Keratinocyte (primary cell): Measurements from ENCODE around the gene SPATA20. TPM values are rescaled to one million over a fixed set of nuclear protein-coding genes. Genes with fewer than 3 reads are reported as not detected.
A peak's percentile ranks its signal among the peaks of the same experiment; 100 is the strongest.

Experiments
- DNase-seq: peaks from one replicate; pipeline ENCODE4 v3.0.0-alpha.2; 2011; ENCODE audit warnings: low read depth, missing footprints, low spot score
- FAIRE-seq: peaks from 2 replicates; lab custom pipeline; 2011; peaks lifted over from hg19 to GRCh38; lab: Jason Lieb, UNC
- H2AFZ ChIP-seq: 2 replicates; pipeline ENCODE4 v1.6.0; 2012; ENCODE audit warnings: low read length, control low read depth, inconsistent platforms; ENCODE audit not compliant: control insufficient read depth
- H3K27ac ChIP-seq: 2 replicates; pipeline ENCODE4 v1.5.1; 2011; ENCODE audit warnings: low read length; ENCODE audit not compliant: control insufficient read depth, insufficient read depth
- H3K27me3 ChIP-seq: 3 replicates; pipeline ENCODE4 v1.6.0; 2011; ENCODE audit warnings: low read length; ENCODE audit not compliant: control insufficient read depth, insufficient read depth; ENCODE audit errors: extremely low read depth
- H3K36me3 ChIP-seq, 2 experiments: 2 replicates in 1 of 2; 3 replicates in 1 of 2; pipeline ENCODE4 v1.5.1; 2011; ENCODE audit warnings: low read length in 2 of 2, mild to moderate bottlenecking in 1 of 2; ENCODE audit not compliant: control insufficient read depth in 2 of 2, insufficient read depth in 2 of 2; ENCODE audit errors: extremely low read depth in 1 of 2
- H3K4me1 ChIP-seq: 3 replicates; pipeline ENCODE4 v1.5.1; 2011; ENCODE audit warnings: low read length; ENCODE audit not compliant: control insufficient read depth, insufficient read depth; ENCODE audit errors: extremely low read depth
- H3K4me2 ChIP-seq: 3 replicates; pipeline ENCODE4 v1.6.0; 2011; ENCODE audit warnings: low read depth, low read length; ENCODE audit not compliant: control insufficient read depth, insufficient read depth; ENCODE audit errors: extremely low read depth
- H3K4me3 ChIP-seq, 3 experiments: fragments of 200-600 bp in 1 of 3; sonication (generic) in 1 of 3; 2 replicates in 2 of 3; 3 replicates in 1 of 3; pipeline ENCODE4 v1.5.1; 2011 to 2016; ENCODE audit warnings: low read length in 3 of 3, mild to moderate bottlenecking in 3 of 3, control low read depth in 2 of 3, inconsistent platforms in 1 of 3, low read depth in 1 of 3, mixed read lengths in 1 of 3, mixed run types in 1 of 3, moderate library complexity in 1 of 3; ENCODE audit not compliant: control insufficient read depth in 2 of 3, insufficient read depth in 2 of 3; ENCODE audit errors: extremely low read depth in 1 of 3
- H3K79me2 ChIP-seq: 2 replicates; pipeline ENCODE4 v1.6.0; 2012; ENCODE audit warnings: low read length; ENCODE audit not compliant: control insufficient read depth, insufficient read depth
- H3K9ac ChIP-seq: 3 replicates; pipeline ENCODE4 v1.6.0; 2011; ENCODE audit warnings: low read length; ENCODE audit not compliant: control insufficient read depth, insufficient read depth; ENCODE audit errors: extremely low read depth
- H3K9me1 ChIP-seq: 3 replicates; pipeline ENCODE4 v1.6.0; 2011; ENCODE audit warnings: low read length; ENCODE audit not compliant: control insufficient read depth, insufficient read depth; ENCODE audit errors: extremely low read depth
- H3K9me3 ChIP-seq: 2 replicates; pipeline ENCODE4 v1.5.1; 2012; ENCODE audit warnings: low read depth, low read length; ENCODE audit not compliant: control insufficient read depth
- H4K20me1 ChIP-seq: 3 replicates; pipeline ENCODE4 v1.6.0; 2011; ENCODE audit warnings: low read length; ENCODE audit not compliant: control insufficient read depth, insufficient read depth; ENCODE audit errors: extremely low read depth
- EZH2 ChIP-seq: IDR thresholded peaks from one replicate; pipeline ENCODE4 v1.6.1; 2012; ENCODE audit warnings: inconsistent platforms, mild to moderate bottlenecking, low read length, moderate library complexity
- dilution Hi-C: fragments of 300-500 bp; cut with MboI; formaldehyde crosslinking; loops from one replicate; pipeline ENCODE4 v1.7.0; 2020; ENCODE audit warnings: low sequenced_read_pairs; ENCODE audit not compliant: extremely low pct_ligation_motif_present
- polyA plus RNA-seq, 5 experiments: library from polyadenylated mRNA; depleted of rRNA in 3 of 5; stranded (reverse) in 3 of 5; stranded (forward) in 1 of 5; unstranded in 1 of 5; fragments of >200 nt; gene quantifications; 1 replicate in 1 of 5; 2 replicates in 3 of 5; 3 replicates in 1 of 5; pipeline versions ENCODE4 v1.2.1 to v1.2.3, GENCODE V29; 2011 to 2012; ENCODE audit warnings: missing spikeins in 2 of 5, low read depth in 1 of 5, low replicate concordance in 1 of 5
- TF ChIP-seq, protein P1 (sequence below), 3 experiments: IDR thresholded peaks in 1 of 3; conservative IDR thresholded peaks in 1 of 3; optimal IDR thresholded peaks in 1 of 3; 2 replicates in 2 of 3; 3 replicates in 1 of 3; pipeline versions ENCODE3 to v1.5.1; 2011; ENCODE audit warnings: low read length in 3 of 3, mild to moderate bottlenecking in 3 of 3, moderate library complexity in 2 of 3, control low read depth in 1 of 3, inconsistent platforms in 1 of 3; ENCODE audit not compliant: insufficient read depth in 2 of 3; ENCODE audit errors: extremely low read depth in 1 of 3

Gene SPATA20
- polyA plus RNA-seq, 1 donor (not counting 4 experiments of a cell fraction or from before 2014, with no cell fraction given), result 17.2 TPM

DNA sequence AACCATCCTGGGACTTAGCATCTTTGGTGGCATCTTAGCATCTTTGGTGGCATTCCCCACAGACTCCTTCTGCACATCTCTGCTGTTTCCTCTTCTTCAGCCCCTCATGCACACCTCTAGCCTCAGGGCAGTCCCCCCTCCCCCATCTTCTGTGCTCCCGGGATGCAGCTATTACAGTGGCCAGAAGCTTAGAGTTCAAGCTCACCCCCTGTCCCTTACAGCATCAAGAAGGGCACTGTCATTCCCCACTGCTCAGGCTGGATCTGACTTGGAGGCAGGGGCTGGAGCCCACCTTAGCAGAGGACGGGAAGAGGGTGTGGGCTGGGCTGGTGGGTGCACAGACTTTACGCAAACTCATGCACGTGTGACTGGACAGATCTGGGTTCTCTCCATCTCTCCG lies 13.8 kb upstream of the SPATA20 start:
- dilution Hi-C loops, result no loop called here
- Histone ChIP-seq H3K4me2 (peak overlapping the region; percentile 93), H3K36me3 (peaks cover 8 to 25% of the 10 kb centered on the region in 2 experiments), H3K27ac (peak overlapping the region; percentile 71), H4K20me1 (peaks cover 2% of the 10 kb centered on the region), H2AFZ (no peak overlapping the region), H3K9ac (peak overlapping the region; percentile 82), H3K79me2 (peaks cover 59% of the 10 kb centered on the region), H3K9me1 (no peaks in the 10 kb centered on the region), H3K4me3 (peak overlapping the region; percentile 67 to 82 (median 70)), H3K4me1 (peaks cover 45% of the 10 kb centered on the region), H3K27me3 (no peaks in the 10 kb centered on the region), H3K9me3 (no peaks in the 10 kb centered on the region)
- TF ChIP-seq, protein P1, sequence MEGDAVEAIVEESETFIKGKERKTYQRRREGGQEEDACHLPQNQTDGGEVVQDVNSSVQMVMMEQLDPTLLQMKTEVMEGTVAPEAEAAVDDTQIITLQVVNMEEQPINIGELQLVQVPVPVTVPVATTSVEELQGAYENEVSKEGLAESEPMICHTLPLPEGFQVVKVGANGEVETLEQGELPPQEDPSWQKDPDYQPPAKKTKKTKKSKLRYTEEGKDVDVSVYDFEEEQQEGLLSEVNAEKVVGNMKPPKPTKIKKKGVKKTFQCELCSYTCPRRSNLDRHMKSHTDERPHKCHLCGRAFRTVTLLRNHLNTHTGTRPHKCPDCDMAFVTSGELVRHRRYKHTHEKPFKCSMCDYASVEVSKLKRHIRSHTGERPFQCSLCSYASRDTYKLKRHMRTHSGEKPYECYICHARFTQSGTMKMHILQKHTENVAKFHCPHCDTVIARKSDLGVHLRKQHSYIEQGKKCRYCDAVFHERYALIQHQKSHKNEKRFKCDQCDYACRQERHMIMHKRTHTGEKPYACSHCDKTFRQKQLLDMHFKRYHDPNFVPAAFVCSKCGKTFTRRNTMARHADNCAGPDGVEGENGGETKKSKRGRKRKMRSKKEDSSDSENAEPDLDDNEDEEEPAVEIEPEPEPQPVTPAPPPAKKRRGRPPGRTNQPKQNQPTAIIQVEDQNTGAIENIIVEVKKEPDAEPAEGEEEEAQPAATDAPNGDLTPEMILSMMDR (optimal IDR thresholded peaks at IDR 0.05 in 1 of 3, IDR thresholded peaks at IDR 0.05 in 1 of 3, conservative IDR thresholded peaks at IDR 0.05 in 1 of 3; ENCODE audit: extremely low read depth in 1 of 3, insufficient read depth in 2 of 3, low read length in 3 of 3), result no peak
- no peak for TF ChIP-seq EZH2
- DNase-seq (no peak), FAIRE-seq (peak; percentile 81)

DNA sequence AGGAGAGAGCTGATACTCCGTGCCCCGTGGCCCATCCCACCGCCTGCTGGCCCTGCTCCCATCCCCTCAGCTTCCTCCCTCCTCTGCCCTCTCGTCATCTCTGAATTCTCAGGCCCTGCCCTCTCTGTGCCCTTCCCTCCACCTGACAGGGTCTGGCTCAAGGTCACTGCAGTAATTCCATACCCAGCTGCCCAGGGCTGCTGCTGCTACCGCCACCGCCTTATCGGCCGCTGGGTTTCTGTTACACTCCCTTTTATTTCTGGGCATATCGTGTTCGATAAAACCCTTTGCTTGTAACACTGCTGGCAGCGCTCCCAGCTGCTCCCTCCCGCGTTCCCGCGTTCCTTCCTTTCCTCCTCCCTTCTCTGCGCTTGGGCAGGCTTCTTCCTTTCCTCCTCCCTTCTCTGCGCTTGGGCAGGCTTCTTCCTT lies 13.2 kb upstream of the SPATA20 start:
- dilution Hi-C loops, result no loop called here
- no peak for DNase-seq
- TF ChIP-seq EZH2, result no peak
- TF ChIP-seq, protein P1 (optimal IDR thresholded peaks at IDR 0.05 in 1 of 3, IDR thresholded peaks at IDR 0.05 in 1 of 3, conservative IDR thresholded peaks at IDR 0.05 in 1 of 3; ENCODE audit: extremely low read depth in 1 of 3, insufficient read depth in 2 of 3, low read length in 3 of 3), result no peak

More for the DNA sequence above, 13.2 kb upstream of the SPATA20 start:
- Histone ChIP-seq H3K9me1 (no peaks in the 10 kb centered on the region), H3K79me2 (peaks cover 64% of the 10 kb centered on the region), H4K20me1 (peaks cover 2% of the 10 kb centered on the region), H3K9ac (peak overlapping the region; percentile 82), H3K4me1 (peaks cover 50% of the 10 kb centered on the region), H2AFZ (no peak overlapping the region), H3K9me3 (no peaks in the 10 kb centered on the region), H3K36me3 (peaks cover 13 to 30% of the 10 kb centered on the region in 2 experiments), H3K4me3 (peak overlapping the region; percentile 67 to 82 (median 70)), H3K4me2 (peak overlapping the region; percentile 93), H3K27ac (peak overlapping the region; percentile 71), H3K27me3 (no peaks in the 10 kb centered on the region)
- FAIRE-seq, result no peak
